Measurements from ENCODE around the gene RAET1E.
"Not testable (repeated sequence)": the region's sequence is repeated elsewhere in the genome, so short reads cannot be mapped to it uniquely, and the experiment has no call there.

The RAET1E gene

DNA sequence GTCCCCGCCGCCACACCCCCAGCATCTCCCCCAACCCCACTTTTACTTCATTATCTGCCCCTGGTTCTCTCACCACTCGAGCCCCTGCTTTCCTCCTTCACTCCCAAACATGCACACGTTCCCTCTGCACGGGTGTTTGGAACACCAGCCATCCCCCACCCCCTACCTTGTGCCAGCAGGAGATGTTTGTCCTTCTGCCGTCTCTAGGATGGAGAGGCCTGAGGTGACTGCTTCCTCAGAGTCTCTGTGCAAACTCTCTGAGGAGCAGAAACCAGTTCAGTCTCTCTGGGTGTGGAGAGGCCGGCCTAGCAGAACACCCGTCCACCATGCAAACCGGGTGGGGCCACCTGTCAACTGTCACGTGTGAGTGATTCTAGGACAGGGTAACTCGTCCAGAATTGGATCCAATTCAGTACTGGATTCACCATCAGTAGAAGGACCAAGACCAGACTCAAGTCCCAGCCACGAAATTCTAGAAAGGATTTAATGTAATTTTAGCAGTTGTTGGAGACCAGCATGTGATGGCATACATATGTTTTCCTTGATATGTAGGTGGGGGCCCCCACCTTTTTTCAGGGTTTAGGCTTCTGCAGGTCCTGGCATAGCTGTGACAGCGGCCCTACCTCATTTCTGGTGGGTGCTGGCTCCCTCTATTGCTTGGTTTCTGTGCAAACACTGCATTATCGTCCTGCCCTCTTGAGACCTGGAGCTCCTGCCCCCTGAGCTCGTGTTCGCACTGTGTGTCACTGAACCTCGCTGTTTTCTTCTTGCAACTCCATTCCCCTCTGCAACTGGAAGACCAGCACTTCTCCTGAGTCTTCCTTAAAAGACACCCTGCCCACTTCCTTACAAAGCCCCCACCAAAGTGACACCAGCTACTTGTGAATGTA, at the start of gene RAET1E:
RAET1E (minus strand) TSS at position 259 of the 890 bp plus-strand sequence. CDS start 7,212 bp downstream, outside the sequence.
- DNase-seq = no peak

- DNase-seq = not testable (repeated sequence)
Measured at GRCh38 chr6:149947533-149947932, 49.6 kb upstream of the RAET1E start.

- DNase-seq = not testable (repeated sequence)
Measured at GRCh38 chr6:149946631-149947030, 48.7 kb upstream of the RAET1E start.

GRCh38 chr6:149945276-149945675, 47.4 kb upstream of the RAET1E start:
- DNase-seq = not testable (repeated sequence)

- not testable (repeated sequence) for DNase-seq
Measured at GRCh38 chr6:149943321-149943720, 45.4 kb upstream of the RAET1E start.

DNA sequence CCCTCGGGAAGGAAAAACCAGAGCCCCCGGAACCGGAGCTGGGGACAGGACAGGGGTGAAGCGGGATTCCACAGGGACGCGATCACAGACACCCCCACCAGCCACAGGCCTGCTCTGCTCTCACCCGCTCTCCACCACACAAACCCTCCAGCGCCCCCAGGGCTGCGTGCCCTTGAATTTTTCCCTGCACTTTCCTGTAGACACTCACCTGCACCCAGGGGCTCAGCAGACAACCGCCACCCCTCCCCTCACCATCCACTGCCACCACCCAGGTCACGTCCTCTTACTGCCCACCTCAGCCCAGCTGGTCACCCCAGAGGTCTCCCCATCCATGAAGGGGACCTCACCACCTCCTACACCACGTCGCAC, 44.5 kb upstream of the RAET1E start:
- no peak for DNase-seq

DNA sequence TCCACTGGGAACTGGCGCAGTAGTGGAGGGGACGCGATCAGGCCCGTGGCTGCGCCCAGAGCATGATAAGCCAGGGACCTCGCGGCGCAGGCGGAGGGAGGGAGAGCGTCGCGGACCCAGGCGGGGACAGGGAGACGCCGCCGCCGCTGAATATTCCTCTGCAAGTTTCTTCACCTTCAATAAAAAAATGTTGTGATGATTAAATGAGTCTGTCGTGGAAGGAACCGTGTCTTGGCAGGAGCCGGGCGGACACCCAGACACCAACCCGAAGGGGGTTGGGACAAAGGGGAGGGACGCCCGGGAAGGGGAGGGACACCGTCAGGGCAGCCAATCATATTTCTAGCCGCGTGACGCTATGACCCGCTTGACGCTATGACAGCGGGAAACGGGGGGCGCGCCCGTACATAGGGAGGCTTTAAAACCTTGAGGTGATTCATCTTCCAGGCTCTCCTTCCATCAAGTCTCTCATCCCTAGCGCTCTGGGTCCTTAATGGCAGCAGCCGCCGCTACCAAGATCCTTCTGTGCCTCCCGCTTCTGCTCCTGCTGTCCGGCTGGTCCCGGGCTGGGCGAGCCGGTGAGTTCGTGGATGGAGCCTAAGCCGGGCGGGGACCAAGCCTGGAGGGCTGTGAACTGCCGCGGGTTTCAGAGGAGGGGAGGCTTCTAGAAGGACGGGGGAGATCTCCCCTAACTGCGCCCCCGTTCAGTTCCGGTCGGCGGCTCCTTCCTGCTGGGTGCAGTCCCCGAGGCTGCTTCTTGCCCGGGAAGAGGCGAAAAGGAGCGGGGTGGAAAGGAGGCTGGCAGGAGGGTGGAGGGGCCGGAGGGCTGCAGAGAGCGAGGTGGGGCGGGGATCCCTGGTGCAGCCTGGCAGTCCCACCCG, 43.9 kb upstream of the RAET1E start, which contains the start of gene ULBP2:
ULBP2 (plus strand) TSS at position 432 of the 878 bp plus-strand sequence; CDS start at position 491, 59 bp downstream.
- DNase-seq = peak; percentile 52

DNA sequence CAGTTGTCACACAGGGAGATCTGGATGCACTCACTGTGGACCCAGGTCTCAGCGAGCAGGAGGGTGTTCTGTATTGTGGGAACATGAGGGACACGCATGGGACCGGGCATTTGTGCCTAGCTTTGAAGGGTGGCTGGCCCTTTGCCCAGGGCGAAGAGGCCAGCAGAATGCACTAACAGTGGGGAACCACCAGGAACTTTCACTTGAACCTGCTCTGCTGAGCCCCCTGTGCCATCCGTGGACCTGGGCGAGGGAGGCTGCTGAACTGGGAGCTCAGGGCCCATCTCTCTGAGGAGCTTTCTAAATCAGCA, 42.7 kb upstream of the RAET1E start:
- DNase-seq = no peak

DNA sequence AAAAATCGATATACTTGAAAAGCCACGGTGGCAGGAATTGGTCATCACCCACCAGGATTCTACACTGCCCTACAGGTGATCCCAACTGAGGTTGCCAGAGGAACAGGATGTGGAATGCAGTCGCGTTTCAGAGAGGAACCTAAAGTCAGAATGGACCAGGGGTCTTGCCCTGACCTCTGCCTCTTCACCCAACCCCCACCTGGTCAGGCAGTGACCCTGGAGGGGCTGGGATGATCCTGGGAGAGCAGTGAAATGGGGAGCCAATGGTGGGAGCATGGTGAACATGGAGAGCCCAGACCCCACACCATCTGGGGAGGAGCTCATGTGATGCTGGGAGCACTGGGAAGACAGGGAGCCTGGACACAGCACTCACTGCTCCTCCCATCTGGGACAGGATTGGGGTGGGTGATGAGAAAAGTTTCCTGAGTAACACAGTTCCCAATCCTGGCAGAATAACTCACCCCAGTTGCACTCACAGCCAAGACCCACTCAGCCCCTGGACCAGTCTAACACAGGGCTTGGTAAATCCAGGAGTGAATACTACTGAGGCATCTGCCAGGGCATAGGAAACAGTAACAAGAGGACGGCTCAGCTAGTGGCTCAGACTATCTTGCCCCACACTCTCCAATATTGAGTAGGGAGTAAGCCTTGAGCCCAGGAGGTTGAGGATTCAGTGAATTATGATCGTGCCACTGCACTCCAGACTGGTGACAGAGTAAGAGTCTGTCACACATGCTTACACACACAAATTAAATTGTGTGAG, 42.2 kb upstream of the RAET1E start:
- DNase-seq = no peak

GRCh38 chr6:149939356-149939648, 41.4 kb upstream of the RAET1E start:
- no peak for DNase-seq

DNA sequence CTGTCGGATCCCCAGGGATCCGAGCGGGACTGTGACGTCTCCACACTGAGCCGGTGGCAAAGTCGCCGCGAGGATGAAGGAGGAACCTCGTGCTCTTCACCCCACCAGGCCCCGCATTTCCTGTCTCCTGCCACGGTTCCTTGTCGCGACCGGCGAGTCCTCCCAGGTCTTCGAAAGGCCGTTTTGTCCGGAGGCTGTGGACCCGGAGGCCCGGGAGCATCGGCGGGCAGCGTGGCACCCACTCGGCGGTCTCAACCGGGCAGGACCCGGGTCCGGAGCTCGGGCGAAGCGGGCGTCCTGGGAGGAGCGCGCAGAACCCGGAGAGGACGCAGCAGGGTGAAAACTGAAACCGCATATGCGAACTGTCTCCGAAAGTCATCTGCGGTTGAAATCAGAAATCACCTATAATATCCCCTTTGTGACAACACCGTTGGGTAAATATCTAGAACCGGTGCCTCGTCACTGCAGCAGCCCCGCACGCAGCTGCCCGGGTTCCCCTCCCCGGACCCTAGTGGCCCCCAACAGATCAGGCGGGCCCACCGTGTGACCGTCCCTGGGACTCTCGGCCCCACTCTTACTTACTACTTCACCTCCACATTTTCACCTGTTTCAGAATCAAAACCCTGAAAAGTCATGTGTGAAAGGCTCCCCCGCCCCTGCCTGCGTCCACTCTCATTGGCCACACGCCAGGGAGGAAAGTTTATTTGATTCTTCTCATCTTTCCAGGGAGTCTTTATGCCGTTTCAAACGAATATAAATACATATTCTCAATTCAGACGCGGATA, 40.9 kb upstream of the RAET1E start:
- DNase-seq = no peak

DNA sequence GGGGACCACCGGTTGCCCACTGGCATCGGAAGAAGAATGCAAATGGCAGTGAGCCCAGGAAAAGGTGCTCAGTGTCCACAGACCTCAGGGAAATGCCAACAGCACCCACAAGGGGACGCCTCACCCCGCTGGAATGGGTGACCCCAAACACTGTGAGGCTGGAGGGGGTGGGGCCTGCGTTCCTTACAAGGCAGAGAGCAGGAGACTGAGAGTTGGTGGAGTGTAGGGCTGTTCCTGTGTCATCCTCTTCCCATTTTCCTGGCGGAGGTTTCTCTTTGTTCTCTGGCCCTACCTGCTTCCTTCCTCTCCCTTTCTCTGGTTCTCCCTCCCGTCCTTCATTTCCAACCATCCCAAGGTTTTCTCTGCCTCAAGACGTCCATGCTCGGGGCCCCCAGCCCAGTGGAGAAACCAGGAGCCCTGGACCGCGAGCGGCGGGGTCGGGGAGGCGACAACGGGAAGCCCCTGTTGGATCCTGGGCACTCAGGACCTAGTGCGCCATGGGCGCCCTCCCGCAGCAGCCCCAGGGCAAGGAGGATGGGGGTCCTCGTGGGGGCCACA, 40.2 kb upstream of the RAET1E start:
- DNase-seq = not testable (repeated sequence)

DNA sequence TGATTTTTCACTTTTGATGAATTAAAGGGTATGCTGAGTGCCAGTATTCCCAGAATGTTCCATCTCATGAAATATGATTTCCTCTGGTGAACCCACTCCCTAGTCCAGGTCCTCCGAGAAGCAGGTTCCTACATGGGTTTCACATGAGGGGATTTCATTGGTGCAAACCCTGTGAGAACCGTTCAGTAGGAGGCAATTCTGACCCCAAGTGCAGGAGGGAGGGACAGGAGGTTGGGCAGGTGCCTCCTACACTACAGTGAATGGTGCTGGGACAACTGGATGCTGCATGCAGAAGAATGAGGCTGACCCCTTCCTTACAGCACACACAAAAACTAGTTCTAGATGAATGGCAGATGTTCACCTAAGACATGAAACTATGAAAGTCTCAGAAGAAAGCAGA, 38.8 kb upstream of the RAET1E start:
- DNase-seq = no peak

- DNase-seq = no peak
Measured at GRCh38 chr6:149935668-149936067, 37.8 kb upstream of the RAET1E start.

DNA sequence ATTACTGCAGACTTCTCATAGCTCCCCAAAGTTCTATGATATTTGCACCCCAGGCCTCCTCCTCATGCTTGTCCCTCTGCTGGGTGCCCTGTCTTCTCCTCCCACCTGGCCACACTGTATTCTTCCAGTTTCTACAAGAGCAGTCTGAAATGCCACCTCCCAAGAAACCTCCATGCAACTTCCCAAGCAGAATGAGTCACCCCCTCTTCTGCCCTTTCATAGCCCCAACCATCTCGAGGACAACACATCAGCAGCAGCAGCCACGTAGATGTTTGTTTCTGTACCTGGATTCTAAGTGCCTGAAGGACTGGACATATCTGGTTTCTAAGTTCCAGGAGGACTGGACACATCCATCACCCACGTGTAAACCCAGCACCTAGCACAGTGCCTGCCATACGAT, 37.3 kb upstream of the RAET1E start:
- no peak for DNase-seq

DNA sequence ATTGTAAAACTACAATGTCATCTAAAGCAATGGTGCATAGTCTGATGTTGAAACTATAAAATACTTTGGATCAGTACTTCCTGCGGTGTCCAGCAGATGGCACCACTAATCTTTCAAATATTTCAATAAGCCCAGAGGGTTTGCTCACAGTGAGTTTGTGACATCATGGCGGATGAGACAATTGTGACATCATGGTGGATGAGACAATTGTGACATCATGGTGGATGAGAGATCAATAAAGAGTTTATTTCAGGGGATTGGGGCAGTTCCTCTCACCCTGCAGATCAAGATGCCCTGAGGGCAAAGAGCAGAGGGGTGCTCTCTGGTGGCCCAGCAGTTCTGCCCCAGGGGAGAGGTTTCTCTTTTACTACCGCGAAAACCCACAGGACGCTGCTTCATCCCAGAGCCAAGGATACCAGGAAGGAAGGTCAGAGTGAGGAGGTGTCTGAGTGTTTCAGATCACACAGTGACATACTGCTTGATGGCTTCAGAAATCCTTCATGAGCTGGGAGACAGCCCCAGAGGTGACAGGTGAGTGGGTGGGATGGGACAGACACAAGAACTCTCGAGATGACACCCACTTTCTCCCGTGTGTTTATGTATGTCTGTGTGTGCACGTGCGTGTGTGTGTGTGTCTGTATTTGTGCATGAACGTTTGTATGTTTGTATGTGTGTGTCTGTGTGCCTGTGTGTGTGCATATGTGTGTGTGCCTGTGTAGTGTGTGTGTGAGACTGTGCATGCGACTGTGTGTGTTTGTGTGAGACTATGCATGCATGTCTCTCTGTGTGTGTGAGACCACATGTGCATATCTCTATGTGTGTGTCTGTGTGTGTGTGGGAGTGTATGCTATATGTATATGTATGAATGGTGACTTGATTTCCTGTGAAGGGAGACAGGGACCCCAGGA, 36.6 kb upstream of the RAET1E start:
- peak; percentile 35 for DNase-seq

DNA sequence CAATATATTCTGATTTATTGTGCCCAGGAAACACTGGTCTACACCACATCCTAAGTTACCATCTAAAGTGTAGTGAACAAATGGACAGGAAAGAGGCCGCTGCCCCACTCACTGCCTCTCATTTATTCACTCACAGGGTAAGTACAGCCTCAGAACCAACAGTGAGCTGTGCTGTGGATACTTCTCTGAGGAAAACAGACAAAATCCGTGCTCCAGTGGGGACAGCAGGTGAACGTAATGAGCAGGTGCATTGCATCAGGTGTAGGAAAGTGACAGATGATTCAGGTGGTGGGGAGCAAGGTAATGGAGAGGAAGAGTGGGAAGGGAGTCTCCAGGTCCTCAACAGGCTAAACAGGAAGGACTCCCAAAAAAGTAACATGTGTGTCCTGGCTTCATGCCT, 35.5 kb upstream of the RAET1E start:
- DNase-seq = no peak

DNA sequence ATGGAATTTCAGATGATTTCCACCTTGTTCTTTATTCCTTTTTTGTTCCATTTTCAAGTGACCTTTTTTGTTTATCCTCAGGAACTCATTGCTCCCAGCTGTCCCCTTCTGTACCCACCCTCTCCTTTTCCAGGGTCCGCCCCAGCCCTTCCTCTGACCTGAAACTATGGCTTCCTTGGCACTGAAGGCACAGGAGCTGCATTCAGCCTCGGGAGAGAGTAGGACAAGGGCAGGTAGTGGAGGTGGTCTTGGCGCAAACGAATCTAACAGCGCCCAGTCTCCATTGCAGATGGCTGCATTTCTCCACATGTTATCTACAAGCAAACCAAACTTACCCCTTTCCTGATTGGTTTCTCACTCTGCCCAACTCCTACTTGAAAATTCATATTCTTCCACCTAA, 35.1 kb upstream of the RAET1E start:
- no peak for DNase-seq

- DNase-seq = no peak
Measured at GRCh38 chr6:149931501-149931900, 33.6 kb upstream of the RAET1E start.

DNA sequence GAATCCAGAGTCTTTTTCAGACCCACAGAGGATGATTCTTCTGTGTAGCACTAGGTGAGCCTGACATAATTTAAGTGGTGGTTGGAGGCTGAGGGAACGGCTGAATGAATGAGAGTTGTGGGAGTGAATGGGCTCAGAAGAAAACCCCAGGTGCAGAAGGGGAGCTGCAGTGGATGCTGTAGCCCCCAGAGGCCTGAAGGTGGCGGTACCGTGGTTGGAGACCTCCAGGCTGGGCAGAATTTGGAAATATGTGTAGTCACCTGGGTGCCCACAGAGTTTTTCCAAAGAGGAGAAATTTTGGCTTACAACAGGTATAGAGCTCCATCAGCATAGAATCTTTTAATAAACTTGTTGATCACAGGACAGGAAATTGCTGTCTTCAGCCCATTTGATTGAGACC, 31.5 kb upstream of the RAET1E start:
- DNase-seq = no peak

- DNase-seq = not testable (repeated sequence)
Measured at GRCh38 chr6:149927025-149927424, 29.1 kb upstream of the RAET1E start.
